Activated CD8-positive, alpha-beta memory T cell treated with anti-CD3 and anti-CD28 coated beads, Interleukin-2, amount 50 U/mL, for 48 hours (primary cell): Measurements from ENCODE around the gene MYO1C.
"Not testable (repeated sequence)": the region's sequence is repeated elsewhere in the genome, so short reads cannot be mapped to it uniquely, and the experiment has no call there.

Experiments used
- DNase-seq: peaks from one replicate; pipeline ENCODE4 v3.0.0-alpha.2; 2020

The MYO1C gene

DNA sequence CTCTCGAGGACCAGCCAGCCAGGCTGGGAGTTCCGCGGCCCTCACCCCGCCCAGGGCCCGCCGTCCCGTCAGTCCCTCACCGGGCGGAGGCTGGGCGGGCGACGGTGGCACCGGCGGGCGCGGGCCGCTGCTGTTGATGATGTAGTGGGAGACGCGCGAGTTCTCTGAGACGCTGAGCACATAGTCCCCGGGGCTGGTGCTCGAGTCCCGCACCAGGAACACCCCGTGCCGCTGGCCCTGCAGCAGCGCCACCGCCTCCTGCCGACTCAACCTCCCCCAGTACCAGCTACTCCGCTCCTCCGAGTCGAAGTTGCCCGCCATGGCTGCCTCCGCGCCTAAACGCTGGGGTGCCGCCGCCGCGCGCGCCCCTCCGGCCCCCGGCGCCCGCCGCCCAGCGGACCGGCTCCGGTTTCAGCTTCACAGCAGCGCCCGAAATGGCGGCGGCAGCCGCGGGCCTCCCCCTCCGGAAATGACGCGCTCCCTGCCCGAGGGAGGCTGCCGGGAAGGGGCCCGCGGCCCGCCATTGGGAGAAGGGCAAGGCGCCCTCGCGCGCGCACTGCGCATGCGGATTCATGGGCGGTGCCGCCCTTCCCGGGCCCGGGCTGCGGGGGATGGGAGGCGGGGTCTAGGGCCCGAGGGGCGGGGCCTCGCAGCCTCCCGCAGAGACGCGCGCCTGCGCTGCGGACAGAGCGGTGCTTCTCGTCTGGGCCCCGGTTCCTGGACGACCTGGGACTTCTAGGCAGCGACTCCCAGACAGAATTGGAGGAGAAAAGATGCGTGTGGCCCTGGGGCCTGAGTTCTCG lies 36.5 kb downstream of the MYO1C start, which contains the start of gene CRK:
TSS of gene CRK (minus strand) at position 436 of the 803 bp plus-strand sequence. CDS start at position 321, 115 bp downstream.
- peak; percentile 100 for DNase-seq

DNA sequence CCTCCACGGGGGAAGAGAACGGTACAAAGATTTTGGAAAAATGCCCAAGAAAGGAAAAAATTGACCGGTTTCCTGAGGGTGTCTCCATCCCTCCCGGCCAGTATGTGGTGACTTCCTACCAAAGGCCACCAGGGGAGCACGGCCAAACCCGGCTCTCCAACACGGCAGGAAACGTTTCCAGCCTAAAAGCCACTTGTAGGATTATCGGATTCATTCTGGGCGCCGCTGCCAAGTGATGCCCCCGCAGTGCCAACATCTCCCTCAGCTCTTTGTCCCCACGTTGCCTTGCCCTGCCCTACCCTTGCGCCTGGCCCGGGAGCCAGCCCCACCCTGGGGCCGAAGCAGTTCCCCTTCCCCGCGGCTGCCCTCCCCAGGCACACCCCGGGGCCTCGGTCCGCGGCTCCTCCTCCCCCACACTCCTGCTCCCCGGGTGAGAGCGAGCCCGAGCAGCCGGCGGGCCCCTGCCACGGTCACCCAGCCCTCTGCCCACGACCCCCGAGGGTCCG lies 37.1 kb downstream of the MYO1C start:
- peak; percentile 75 for DNase-seq

DNA sequence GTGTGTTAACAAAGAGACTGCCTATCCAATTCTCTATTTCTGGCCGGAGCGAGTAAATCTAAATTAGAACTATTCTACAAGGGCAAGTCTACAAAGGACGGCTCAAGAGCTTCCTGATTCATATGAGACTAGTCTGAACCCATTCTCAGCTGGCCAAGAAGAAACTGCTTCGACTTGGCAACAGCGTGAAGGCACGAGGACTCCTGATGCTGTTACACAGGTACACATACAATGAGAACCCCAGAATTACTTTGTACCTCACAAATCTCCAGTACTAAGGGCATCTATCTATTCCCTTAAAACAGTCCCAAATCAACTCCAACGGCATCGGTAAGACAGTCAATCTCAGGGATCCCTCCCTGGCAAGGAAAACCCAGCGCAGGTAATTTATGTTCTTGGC lies 37.9 kb downstream of the MYO1C start:
- no peak for DNase-seq

DNA sequence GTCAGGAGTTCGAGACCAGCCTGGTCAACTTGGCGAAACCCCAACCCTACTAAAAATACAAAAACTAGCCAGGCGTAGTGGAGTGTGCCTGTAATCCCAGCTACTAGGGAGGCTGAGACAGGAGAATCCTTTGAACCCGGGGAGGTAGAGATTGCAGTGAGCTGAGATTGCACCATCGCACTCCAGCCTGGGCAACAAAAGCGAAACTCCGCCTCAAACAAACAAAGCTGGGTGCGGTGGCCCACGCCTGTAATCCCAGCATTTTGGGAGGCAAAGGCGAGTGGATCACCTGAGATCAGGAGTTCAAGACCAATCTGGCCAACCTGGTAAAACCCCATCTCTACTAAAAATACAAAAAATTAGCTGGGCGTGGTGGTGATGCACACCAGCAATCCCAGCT lies 38.8 kb downstream of the MYO1C start:
- DNase-seq, result not testable (repeated sequence)

DNA sequence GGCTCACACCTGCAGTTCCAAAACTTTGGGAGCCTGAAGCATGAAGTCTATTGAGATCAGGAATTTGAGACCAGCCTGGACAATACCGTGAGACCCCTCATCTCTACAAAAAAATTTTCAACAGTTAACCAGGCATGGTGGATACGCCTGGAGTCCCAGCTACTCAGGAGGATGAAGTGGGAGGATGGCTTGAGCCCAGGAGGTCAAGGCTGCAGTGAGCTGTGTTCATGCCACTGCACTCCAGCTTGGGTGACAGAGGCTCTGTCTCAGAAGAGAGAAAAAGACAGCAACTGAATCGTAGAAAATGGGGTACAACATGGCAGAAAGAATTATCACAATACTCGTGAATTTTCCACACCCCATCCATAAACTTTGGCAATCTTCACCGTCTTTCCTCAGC lies 39.6 kb downstream of the MYO1C start:
- no peak for DNase-seq

DNA sequence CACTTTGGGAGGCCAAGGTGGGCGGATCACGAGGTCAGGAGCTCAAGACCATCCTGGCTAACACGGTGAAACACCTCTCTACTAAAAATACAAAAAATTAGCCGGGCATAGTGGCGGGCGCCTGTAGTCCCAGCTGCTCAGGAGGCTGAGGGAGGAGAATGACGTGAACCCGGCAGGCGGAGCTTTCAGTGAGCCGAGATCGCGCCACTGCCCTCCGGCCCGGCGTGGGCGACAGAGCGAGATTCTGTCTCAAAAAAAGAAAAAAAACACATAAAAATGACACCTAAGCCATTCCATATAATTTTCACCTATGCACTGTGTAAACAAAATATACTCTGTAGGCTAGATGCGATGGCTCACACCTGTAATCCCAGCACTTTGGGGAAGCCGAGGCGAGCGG lies 42.2 kb downstream of the MYO1C start:
- not testable (repeated sequence) for DNase-seq

DNA sequence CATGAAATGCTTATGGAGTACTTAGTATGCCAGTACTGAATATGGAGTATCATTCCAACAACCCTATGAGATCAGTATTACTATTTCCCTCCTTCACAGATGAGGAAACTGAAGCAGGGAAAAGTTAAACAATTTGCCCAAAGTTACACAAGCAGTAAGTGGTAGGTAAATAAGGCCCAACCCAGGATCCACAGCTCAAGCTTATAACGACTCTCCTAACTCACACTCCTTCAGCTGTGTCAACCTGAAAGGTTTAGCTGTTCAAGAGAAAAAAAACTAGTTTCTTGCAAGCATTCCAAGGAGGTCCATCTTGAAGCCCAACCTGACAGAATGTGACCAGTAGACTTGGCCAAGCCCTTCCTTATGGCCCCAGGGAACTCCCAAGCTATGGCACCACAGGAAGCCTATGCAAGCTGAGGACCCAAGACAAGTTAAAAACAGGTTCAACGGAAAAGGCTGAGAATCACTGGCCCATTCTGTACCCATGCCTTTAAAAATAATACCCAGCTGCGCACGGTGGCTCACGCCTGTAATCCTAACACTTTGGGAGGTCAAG lies 43.0 kb downstream of the MYO1C start:
- DNase-seq, result no peak

DNA sequence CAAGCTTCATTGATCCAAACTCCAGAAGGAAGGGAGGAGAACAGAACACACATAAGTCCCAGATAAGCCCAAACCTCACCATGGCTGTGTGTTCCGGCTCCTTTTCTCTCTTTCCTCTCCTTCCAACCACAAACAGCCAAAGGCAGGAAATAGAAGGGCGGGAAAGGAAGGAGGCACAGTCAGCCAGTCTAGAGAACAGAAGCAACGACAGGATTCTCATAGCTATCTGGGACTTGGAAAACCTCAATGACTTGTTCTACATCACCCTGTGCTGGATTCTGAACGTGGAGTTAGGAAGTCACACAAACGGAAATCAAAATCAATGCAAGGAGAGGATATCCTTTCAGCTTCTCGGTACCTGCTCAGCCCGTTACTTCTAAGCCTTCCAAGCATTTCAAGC lies 45.4 kb downstream of the MYO1C start:
- DNase-seq, result no peak

DNA sequence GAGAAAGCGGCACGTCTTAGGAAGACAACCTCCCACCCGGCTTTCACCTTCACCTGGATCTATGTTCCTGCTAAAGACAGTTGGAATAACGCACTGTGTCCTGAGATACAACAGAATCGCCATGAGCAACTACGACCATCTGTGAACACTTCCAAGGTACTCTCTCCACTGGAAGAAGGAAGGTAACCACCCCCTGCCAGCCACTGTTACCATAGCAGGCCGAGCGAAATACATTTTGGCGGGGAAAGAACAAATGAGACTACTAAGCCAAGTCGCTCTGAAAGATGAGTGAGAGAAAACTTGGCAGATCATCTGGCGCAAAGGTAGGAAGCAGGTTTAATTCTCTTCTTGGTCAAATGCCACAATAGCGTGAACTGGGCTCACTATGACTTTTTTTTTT lies 46.3 kb downstream of the MYO1C start:
- DNase-seq, result no peak

DNA sequence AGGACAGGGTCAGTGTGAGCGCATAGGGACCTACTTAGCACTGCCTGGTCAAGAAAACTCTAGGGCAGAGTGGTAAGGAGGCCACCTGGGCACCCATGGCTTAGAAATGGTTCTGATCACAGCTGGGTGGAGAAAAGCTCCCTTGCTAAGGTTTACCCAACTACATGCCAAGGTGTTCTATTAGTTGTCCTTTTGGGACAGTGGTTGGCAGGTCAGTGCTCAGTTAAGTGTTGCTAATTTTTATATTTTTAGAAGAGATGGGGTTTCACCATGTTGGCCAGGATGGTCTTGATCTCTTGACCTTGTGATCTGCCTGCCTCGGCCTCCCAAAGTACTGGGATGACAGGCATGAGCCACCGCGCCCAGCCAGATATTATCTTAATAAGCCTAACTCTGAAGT lies 46.8 kb downstream of the MYO1C start:
- DNase-seq, result not testable (repeated sequence)

DNA sequence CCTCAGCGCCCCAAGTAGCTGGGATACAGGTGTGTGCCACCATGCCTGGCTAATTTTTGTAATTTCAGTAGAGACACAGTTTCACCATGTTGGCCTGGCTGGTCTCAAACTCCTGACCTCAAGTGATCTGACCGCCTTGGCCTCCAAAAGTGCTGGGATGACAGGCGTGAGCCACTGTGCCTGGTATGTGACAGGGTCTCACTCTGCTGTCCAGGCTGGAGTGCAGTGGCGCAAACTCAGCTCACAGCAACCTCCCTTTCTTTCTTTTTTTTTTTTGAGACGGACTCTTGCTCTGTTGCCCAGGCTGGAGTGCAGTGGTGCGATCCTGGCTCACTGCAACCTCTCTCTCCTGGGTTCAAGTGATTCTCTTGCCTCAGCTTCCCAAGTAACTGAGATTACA lies 49.8 kb downstream of the MYO1C start:
- not testable (repeated sequence) for DNase-seq

DNA sequence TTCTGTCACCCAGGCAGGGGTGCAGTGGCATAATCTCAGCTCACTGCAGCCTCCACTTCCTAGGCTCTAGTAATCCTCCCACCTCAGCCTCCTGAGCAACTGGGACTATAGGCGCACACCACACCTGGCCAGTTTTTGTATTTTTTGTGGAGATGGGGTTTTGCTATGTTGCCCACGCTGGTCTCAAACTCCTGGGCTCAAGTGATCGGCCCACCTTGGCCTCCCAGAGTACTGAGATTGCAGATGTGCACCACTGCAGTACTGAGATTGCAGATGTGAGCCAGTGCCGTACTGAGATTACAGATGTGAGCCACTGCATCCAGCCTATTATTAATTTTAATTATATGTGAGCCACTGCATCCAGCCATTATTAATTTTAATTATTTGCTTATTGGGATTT lies 50.3 kb downstream of the MYO1C start:
- DNase-seq, result no peak

DNA sequence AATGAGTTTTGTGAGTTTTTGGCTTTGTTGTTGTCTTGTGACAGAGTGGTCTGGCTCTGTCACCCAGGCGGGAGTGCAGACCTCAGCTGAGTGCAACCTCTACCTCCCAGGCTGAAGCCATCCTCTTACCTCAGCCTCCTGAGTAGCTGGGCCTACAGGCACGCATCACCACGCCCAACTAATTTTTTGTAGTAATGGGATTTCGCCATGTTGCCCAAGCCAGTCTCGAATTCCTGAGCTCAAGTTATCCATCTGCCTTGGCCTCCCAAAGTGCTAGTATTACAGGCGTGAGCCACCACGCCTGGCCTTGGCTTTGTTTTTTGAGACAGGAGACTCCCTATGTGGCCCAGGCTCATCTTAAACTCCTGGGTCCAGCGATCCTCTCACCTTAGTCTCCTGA lies 51.6 kb downstream of the MYO1C start:
- DNase-seq, result no peak

DNA sequence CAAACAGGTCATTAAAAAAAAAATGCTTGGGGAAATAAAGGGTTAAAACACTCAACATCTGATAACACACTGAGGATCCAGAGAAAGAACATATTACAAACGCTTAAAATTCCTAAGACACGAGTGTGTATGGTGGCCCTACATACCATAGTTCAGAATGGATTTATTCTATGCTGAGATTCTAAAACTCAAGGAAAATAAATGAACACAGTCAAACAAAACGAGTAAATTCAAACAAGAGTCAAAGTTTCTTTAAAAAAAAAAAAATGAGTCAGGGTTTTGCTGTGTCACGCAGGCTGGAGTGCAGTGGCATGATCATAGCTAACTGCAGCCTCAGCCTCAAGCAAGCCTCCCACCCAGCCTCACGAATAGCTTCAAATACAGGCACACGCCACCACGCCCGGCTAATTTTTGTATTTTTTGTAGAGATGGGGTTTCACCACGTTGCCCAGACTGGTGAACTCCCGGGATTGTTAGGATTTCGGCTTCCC lies 53.8 kb downstream of the MYO1C start:
- no peak for DNase-seq

DNA sequence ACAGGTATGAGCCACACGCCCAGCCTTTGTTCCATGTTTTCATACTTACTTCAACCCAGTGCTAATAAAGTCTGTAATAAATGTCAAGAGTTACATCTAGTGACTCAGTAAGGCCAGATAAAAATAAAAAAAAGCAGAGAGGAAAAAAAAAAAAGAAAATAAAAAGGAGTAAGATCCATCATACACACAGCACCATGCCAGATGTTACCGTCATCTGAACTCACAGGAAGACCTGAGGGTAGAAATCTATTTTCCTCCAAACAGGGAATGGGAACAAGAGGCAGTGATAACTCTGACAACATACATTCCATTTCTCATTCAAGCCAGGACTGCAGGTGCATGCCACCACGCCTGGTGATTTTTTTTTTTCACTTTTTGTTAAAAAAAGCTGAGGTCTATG lies 57.2 kb downstream of the MYO1C start:
- no peak for DNase-seq

DNA sequence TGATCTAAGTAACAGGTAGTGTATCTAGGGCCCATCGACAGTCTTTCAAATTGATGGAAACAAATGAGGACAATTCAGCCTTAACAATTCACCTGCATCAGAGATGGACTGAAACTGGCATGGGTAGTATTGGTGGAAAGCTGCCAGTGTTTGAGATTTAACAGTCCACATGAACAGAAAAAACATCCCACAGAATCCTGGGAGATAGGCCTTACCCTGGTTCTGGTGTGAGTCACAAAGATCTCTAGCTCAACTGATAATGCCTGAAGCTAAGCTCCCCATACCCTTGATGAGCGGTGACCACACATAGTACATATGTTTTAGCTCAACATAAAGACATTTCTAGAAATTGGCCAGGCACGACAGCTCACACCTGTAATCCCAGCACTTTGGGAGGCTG lies 58.3 kb downstream of the MYO1C start:
- DNase-seq, result no peak

DNA sequence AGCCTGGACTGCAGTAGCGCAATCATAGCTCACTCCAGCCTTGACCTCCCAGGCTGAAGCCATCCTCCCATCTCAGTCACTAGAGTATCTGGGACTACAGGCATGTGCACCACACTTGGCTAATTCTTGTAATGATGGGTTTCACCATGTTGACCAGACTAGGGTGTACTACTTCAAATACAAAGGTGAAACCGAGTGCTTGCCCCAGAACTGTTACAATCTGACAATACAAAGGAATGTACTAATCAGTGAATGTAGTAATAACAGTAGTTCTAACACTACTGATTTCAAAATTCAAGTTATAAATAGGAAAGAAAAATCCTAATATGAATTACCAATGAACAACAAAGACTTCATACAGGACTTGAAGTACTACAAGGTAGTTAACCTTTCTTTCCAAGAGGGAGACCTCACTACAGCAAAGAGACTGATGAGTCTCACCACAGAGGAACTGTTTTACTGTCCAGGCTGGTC lies 60.8 kb downstream of the MYO1C start:
- DNase-seq, result no peak

DNA sequence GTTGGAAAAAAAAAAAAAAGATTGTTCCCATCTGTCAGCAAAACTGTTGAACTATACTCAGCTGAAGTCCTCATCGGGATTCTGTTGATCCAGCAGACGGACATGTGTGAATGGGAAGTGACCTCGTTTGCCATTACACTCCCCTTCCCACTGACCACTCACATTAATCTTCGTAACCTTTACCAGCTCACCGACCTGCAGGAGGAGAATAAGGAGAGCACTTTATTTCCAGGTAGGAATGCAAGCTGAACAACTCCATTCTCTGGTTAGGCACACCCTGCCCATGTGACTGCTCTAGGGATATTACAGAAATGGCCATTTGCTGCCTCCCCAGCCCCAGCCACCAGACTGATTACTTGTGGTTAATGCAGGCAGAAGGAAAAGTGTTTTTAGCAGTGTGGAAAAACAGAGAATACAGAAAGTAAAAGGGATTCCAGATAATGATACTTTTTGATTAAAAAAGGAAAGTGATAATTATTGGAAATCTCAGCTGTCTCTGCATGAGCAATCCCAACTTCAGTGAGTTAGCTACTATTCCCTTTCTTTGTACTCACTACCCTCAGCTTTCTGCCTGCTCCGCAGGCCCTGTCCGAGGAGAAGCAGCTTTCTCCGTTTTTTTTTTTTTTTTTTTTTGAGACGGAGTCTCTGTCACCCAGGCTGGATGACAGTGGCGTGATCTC lies 68.9 kb downstream of the MYO1C start:
- DNase-seq, result no peak

DNA sequence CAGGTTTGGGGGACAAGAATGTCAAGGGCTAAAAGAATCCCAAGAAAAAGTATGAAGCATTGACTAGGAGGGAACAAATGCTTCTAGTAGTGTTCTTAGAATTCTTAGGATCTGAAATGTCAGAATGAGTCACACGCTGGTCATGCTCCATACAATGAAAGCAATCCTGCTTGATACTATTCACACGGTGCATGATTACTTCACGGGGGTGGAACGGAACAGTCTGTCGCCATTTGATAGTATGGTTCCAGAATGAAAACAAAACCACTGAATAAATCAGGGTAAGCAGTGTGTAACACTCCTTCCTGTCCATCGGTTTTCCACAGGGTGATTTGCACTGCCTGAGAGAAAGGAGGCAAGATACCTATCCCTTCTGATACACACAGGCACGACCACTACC lies 69.6 kb downstream of the MYO1C start:
- DNase-seq, result no peak

DNA sequence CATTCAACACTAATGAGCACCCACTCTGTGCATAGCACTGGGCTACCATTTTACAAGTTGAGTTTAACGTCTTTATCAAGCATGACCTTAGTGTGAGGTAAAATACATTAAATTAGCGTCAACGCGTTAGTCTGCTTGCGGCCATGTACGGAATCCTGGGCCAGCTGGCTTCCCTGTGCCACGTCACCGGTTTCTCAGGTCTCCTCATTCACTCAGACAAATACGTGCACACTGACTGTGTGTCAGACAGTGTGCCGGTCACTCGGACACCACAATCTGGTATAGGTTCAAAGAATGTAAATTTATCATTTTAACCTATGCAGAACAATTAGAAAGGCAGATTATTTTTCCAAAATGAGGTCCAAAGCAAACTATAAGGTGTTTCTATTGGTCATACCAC lies 71.0 kb downstream of the MYO1C start:
- DNase-seq, result no peak

DNA sequence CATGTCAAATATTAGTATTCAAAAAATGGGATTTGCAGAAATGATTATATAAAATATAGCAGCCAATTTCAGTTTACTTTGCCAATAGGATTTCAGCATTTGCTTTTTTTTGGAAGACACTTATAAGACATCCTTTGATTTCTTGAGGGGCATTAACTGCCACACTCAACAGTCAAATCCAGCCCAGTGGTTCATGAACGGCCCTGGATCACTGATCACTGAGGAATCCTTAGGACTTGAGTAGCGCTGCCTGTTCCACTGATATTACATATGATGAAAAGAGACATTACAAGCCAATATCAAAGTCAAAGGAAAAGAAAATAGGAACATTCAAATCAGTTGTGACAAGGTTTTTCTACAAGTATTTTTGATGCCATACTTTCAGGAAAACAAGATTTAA lies 71.5 kb downstream of the MYO1C start:
- DNase-seq, result no peak

DNA sequence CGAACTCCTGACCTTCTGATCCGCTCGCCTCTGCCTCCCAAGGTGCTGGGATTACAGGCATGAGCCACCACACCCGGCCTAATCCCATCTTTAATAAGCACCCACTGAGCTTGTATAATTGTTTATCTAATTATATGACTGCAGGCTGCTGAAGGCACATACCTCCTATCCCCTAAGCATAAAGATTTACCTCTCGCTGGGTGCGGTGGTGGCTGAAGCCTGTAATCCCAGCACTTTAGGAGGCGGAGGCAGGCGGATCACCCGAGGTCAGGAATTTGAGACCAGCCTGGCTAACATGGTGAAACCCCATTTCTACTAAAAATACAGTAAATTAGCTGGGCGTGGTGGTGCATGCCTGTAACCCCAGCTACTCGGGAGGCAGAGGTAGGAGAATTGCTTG lies 72.3 kb downstream of the MYO1C start:
- no peak for DNase-seq

DNA sequence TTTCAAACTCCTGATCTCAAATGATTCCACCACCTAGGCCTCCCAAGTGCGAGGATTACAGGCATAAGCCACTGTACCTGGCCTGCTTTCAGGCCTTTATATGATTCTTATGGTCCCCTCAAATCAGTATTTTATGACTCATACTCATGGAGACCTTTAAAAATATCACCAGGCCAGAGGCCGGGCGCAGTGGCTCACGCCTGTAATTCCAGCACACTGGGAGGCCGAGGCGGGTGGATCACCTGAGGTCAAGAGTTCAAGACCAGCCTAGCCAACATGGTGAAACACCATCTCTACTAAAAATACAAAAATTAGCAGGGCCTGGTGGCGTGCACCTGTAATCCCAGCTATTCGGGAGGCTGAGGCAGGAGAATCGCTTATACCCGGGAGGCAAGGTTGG lies 74.0 kb downstream of the MYO1C start:
- DNase-seq, result not testable (repeated sequence)

DNA sequence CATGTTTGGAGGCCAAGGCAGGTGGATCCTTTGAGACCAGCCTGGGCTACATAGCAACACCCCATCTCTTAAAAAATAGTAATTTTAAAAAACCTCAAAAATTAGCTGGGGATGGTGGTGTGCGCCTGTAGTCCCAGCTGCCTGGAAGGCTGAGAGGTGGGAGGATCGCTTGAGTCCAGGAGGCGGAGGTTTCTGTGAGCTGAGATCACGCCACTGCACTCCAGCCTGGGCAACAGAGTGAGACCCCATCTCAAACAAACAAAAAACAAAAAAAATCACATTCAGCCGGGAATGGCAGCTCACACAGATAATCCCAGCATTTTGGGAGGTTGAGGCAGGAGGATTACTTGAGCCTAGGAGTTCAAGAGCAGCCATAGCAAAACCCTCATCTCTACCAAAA lies 76.1 kb downstream of the MYO1C start:
- DNase-seq, result no peak
